ENCODE data around the gene TUNAR.

GRCh38 chr14:95858893-95859292 is 17.7 kb upstream of the TUNAR start:
- TF ChIP-seq, protein P1, sequence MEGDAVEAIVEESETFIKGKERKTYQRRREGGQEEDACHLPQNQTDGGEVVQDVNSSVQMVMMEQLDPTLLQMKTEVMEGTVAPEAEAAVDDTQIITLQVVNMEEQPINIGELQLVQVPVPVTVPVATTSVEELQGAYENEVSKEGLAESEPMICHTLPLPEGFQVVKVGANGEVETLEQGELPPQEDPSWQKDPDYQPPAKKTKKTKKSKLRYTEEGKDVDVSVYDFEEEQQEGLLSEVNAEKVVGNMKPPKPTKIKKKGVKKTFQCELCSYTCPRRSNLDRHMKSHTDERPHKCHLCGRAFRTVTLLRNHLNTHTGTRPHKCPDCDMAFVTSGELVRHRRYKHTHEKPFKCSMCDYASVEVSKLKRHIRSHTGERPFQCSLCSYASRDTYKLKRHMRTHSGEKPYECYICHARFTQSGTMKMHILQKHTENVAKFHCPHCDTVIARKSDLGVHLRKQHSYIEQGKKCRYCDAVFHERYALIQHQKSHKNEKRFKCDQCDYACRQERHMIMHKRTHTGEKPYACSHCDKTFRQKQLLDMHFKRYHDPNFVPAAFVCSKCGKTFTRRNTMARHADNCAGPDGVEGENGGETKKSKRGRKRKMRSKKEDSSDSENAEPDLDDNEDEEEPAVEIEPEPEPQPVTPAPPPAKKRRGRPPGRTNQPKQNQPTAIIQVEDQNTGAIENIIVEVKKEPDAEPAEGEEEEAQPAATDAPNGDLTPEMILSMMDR (conservative IDR thresholded peaks at IDR 0.05), result no peak
- TF ChIP-seq EZH2 (IDR thresholded peaks at IDR 0.05; ENCODE audit: low read depth), result no peak

Data from PC-9 (cell line).